HG02571 (cell line): Measurements from ENCODE around the gene CNTN2.

Source experiments
- ATAC-seq: cut with Tn5 transposase; IDR thresholded peaks from one replicate; pipeline ENCODE4 v1.9.1; 2021; ENCODE audit warnings: mild to moderate bottlenecking, moderate library complexity; ENCODE audit not compliant: unreplicated experiment

CNTN2 gene

DNA sequence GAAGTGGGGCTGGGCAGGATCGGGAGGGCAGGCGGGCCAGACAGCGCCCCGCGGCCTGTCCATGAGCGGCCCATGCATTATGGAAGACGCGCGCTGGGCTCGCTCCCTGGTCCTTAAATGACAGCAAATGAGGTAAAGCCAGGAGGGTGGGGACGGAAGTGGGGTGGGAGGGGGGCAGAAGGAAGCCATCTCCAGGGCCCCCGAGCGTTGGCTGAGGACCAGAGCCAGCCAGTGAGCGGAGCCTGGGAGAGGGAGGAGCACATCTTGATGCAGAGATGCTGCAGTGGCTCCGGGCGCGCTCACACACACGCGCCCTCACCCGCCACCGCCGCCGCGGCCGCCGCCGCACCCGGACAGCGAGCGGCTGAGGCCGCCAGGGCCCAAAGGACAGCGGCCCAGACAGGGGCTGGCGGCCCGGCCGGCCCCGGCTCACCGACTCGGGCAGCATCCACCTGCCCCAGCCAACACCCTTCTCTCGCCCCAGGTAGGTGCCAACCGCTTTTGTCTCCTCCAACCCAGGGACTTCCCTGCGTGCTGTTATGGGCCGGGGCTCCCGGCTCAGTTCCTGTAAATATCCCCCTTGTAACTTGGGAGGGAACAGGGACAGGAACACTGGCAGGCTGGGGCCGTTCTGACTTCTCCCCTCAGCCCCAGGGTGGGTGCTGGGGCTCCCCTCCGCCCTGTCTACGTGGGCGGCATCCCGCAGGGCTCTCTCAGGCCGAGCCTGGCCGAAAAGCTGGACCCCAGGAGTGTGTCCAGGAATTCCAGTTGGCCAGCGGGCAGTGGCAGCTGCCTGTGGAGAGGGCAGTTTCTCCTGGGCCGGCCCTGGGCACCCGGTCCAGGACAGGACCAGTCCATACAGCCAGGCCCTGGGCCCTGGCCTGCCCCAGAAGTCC lies at the start of gene CNTN2:
CNTN2 (plus strand) TSS at position 302 of the 896 bp plus-strand sequence. CDS start 9,974 bp downstream, outside the sequence.
- ATAC-seq: no peak

DNA sequence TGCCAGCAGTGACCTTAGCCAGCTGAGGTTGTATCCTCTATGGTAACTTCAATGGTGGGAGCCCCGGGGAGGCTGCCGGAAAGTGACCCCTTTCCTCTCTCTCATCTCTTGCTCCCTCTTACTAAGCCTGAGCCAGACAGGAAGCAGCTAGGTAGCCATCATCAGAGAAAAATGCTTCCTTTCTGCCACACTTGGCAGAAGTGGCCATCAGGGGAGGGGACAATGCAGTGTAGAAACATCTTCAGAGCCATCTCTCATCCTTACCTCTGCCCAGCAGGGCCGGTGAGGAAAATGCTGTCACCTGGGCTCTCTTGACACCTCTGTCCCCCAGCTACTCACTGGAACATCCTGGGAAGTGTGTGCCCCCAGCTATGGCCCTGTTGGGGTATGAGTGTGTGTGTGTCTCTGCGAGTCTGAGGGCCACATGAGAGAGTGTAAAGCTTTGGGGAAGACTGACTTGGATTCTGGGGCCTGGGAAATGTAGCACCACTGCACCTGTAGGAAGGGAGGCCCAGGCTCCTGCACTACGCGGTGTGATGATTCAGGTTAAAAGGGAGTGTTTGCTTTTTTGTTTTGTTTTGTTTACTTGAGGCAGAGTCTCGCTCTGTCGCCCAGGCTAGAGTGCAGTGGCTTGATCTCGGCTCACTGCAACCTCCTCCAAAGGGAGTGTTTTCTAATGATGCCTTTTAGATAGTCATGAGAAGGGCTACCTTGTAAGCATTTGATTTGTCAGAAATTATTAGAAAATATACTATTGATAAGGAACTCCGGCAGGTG lies 48.7 kb upstream of the CNTN2 start:
- no peak for ATAC-seq

DNA sequence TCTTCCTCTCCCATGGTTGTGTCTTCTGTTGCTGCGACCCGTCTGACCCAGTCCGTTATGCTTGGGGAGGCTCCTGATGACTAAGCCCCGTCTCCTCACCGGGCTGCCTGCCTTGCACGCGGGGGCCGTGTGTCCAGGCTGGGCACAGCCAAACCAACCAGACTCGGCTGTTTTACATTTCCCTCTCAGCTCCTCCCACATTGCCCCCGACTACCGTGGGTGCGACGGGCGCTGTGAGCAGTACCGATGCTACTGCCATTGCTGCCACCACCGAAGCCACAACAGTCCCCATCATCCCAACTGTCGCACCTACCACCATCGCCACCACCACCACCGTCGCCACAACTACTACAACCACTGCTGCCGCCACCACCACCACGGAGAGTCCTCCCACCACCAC lies 46.0 kb upstream of the CNTN2 start:
- ATAC-seq: no peak

DNA sequence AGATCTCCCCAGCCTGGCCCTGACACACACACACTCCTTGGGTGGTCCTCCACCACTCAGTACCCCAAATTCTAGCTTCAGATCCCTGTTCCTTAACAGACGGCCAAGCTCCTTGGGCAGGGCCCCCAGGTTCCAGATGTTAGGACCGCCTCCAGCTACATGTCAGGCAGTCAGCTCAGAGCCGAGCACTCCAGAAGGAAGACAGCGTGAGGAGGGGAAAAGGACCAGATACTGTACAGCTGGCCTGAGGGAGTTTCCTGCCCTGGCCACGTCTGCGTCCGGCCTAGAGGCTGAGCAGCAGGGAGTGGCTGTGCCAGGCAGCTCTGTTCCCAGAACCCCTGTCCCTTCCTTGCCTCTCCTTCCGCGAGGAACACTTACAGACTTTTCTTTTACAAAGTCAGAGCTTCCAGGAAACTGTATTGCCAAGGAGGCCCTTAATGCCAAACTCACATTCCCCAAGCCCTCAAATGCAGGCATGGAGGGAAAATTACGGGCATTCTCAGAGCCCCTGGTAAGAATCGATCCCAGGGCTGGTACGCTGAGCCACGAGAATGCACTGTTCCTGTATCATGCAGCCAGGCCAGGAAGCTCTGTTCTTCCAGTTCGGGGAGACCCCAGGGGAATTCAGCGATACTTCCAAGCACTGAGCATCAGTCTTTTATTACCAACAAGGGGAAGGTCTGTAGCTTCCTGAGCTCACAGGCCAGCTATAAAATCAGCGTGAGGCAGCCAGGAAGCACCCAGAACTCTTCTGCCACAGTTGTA lies 45.2 kb upstream of the CNTN2 start:
- ATAC-seq: no peak

DNA sequence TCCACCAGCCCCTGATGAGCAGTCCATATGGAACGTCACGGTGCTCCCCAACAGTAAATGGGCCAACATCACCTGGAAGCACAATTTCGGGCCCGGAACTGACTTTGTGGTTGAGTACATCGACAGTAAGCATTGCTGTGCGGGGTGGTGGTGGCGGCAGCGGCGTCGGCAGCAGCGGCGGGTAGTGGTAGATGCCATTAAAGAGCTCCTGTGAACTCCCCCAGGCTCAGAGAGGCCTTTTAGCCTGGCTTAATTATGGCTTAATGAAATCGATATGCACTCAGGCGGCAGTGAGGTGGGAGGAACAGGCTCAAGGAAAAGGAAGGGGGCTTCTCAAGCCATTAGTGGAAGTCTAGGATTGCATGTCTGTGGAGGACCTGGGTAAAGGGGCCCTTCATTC lies 41.9 kb upstream of the CNTN2 start:
- ATAC-seq: no peak

DNA sequence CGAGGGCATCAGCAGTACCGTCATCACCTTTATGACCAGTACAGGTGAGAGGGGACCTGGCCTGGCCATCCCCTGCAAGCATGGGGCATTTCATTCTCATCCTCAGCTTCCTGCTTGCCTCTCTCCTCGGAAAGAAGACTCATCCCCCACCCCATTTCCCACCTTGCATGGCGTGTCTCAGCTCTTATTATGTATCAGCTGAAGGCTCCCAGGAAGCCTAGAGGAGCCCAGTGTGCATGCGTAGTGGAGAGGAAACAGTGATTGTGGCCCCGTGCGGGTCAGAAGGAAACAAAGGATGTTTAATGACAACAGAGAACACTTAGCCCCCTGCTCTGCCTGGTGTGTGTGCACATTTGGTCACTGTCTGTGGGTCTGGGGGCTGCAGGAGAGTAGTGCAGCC lies 40.3 kb upstream of the CNTN2 start:
- no peak for ATAC-seq

DNA sequence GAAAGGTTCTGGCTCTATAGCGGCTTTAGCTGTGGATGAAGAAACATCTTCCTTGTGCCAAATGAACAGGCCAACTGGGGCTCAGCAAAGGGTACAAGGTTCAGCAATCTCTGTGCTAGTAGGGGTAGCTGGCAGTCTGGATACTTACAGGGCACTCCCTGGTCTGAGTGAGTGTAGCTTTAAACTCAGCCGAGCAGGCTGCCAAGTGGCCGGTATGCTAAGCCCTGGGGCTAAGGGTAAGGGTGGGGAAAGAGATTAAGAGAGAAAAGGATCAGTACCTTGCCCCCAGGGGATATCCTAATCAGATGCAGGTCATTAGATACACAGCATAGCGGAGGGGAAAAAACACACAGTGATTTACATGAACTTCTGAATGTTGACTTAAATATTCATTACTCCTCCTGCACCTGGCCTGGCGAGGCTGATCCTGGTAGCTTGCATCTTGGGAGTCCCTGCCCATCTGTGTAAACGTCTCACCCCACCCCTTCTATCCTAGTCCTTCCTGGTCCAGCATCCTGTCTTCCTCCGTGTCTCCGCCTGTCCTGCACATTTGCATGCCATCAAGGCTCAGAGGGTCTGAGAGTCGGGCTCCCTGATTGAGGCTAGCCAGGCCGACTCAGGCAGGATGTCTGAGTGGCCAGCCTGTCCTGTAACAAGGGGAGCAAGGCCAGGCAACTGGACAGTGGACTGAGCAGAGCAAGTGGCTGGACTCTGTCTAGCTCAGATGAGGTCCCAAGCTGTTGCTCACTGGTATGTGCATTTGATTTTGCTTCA lies 39.5 kb upstream of the CNTN2 start:
- no peak for ATAC-seq

DNA sequence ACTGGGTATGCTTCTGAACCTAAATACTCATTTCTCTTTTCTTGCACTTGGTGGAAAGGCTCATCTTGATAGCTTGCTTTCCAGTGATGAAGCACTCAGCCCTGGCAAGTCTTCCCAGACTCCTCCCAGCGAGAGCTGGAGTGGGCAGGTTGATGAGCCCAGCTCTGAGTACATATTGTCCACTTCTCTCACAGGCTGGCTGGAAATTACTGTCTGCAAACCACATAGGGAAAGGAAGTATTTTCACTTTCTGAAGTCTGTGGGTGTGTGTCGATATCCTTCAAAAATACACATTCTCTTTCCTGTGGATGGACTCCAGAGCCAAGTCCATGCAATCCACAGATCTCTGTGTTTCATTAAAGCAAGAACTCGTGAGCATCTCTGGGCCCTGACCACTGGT lies 38.7 kb upstream of the CNTN2 start:
- no peak for ATAC-seq

- ATAC-seq: no peak
These were observed 34.1 kb upstream of the CNTN2 start for GRCh38 chr1:205008896-205009295.

GRCh38 chr1:205009670-205010069 lies 33.3 kb upstream of the CNTN2 start:
- ATAC-seq: no peak

DNA sequence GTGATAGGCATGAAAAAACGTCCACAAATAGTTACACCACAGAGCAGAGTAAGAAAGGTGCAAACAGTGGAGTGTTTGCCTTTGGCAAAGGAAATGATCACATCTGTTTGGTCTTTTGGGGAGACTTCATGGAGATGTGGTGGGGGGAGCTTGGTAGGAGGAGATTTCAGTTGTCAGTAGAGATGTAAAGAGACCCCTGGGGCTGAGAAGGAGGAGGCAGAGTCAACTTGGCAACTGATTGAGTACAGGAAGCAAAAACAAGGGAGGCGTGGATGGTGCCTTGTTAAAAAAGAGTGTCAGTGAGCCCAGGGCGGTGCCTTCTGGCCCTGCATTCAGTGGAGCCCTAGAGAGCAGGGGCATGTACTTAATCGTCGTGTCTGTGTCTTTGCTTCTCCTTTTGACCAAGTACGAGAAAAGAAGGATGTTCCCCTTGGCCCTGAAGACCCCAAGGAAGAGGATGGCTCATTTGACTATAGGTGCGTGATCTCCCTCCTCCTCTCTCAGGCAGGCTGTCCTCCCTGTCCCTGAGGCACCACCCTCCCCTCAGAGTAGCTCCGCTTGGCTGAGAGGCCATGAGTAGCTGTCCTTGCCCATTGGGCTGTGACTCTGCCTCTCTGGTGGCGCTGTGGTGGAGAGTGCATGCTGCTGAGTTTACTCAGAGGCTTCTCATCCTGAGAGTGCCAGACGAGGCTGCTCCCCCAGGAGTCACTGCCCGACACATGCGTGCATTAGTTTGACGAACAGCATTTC lies 30.4 kb upstream of the CNTN2 start:
- ATAC-seq: no peak

GRCh38 chr1:205013683-205014367 lies 29.2 kb upstream of the CNTN2 start:
- no peak for ATAC-seq

- no peak for ATAC-seq
These were observed 28.2 kb upstream of the CNTN2 start for GRCh38 chr1:205014783-205015182.

DNA sequence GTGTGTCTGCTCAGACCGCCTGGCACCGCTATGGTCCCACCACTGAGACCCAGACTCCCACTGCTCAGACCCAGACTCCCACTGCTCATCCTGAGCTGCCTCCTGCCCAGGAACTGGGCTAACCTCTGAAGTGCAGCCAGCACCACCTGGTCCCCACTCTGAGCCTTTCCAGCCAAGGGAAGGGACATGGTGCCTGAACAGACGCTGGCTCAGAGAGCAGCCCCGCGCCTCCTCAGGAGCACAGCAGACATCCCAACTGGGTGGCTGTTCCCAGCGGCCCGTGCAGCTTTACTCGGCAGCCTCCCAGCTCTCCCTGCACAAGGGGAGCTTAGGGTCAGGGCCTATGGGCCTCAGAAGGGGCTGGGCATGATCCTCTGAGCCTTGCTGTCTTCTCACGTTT lies 27.8 kb upstream of the CNTN2 start:
- ATAC-seq: no peak

GRCh38 chr1:205016075-205016474 lies 26.9 kb upstream of the CNTN2 start:
- no peak for ATAC-seq

DNA sequence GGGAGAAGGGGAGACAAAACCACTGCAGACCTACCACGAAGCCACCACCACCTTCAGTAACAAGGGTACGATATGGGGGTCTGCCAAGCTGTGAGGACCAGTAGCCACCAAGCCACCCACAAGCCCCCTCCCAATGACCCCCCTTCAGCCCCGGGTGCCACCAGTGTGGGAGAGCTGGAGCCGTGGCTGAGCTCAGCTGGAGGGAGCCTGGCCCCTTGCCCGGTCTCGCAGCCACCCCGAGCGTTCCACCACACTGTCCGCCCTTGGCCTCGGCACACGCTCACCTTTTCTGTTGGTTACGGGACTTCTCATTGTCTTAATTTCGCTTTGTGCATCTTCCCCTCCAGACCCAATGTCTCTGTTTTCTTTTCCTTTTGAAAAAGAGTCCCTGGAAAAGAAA lies 26.4 kb upstream of the CNTN2 start:
- ATAC-seq: no peak

DNA sequence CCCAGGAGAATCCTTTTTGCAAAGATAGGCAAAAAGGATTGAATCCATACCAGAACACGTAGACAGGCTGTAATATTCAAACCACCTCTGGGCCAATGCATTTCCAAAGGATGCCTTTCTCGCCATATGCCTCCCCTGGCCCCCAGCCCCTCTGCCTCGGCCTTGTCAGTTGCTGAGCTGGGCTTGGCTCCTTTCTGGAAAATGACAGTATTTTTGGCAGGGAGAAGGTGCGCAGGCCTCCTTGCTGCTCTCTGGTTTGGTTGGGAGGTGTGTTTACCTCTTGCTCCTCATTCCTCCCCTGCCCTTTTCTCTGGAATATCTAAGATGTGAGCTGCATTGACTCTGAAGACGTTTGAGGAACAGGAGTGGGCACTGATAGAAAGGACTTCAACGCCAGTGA lies 26.0 kb upstream of the CNTN2 start:
- ATAC-seq: no peak

DNA sequence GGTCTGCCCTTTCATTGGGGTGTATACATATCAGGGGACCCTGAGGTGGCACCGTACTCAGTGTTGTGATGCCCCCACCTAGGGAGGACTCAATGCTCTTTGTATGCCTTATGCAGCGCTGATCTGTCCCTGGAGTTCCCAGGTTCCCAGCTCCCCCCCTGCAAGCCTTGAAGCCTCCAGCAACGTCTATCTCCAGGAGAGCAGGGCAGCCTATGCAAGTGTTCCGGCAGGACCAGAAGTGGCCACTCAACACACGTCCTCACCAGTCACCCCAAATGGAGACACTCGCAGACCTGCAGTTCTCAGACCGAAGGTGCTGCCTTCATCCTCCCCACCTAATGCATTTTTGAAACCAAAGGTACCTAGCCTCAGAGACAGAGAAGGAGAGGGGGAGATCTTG lies 25.2 kb upstream of the CNTN2 start:
- ATAC-seq: no peak

- no peak for ATAC-seq
These were observed 24.6 kb upstream of the CNTN2 start for GRCh38 chr1:205018381-205018780.
